ENCODE measurements around the gene FGR.

Gene FGR

DNA sequence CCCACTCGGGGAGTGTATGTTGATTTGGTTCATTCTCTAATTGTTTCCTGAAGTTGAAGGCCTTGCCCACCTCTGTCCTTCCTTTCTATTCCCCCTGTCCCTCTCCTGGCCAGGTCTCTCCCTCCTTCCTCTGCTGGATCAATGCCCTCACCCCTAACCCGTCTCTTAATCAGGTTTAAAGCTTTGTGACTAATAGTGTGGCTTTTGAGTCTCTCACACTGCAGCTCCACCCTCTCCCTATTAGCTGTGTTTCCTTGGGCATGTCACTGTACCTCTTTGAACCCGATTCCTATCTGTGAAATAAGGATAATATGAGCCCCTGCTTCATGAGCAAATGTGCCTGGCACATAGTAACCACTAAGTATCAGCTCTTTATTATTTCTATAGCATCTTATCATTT lies 51.5 kb downstream of the FGR start:
- DNase-seq = no peak

GRCh38 chr1:27581823-27582243 lies 53.2 kb downstream of the FGR start:
- H3K27ac ChIP-seq (ENCODE audit: insufficient read depth in 1 of 2, low read depth in 1 of 2, low read length in 2 of 2, poor library complexity in 1 of 2, severe bottlenecking in 2 of 2) = no peak overlapping the region

More for the DNA sequence above, 51.5 kb downstream of the FGR start:
- Histone ChIP-seq H3K27me3 (replicated peaks in 2 of 5; ENCODE audit: control insufficient read depth in 4 of 5, insufficient read depth in 5 of 5, low read length in 4 of 5) (no peaks in the 10 kb centered on the region), H3K4me3 (ENCODE audit: control insufficient read depth in 1 of 7, extremely low read depth in 1 of 7, insufficient read depth in 4 of 7, low read depth in 2 of 7, low read length in 6 of 7) (no peak overlapping the region), H3K27ac (ENCODE audit: insufficient read depth in 1 of 2, low read depth in 1 of 2, low read length in 2 of 2, poor library complexity in 1 of 2, severe bottlenecking in 2 of 2) (no peak overlapping the region), H3K4me1 (ENCODE audit: control extremely low read depth in 1 of 4, control insufficient read depth in 4 of 4, insufficient read depth in 4 of 4, low read length in 3 of 4) (peaks cover 0 to 24% (median 16%) of the 10 kb centered on the region in 4 experiments), H3K9me3 (ENCODE audit: control extremely low read depth in 1 of 5, control insufficient read depth in 4 of 5, insufficient read depth in 2 of 5, low read depth in 1 of 5, low read length in 4 of 5) (no peaks in the 10 kb centered on the region), H3K36me3 (ENCODE audit: control insufficient read depth in 4 of 4, insufficient read depth in 4 of 4, low read length in 3 of 4) (peaks cover 0 to 24% (median 3%) of the 10 kb centered on the region in 4 experiments)
- WGBS (ENCODE audit: insufficient coverage) = 90% methylated on average over 2 of the region's 3 CpGs
- CTCF ChIA-PET = interaction anchor here (1.2 to 8.4 kb wide), 8 partner anchors 9 to 27 kb away, joined by 3 to 66 read pairs (median 7); no protein-coding TSS in a partner anchor
- POLR2A ChIA-PET = no interaction called here

GRCh38 chr1:27577504-27578188 lies 57.3 kb downstream of the FGR start:
- DNase-seq = peak in 1 of 3 donors; percentile 38
- peak overlapping the region in 1 of 2 experiments; percentile 29 for H3K27ac ChIP-seq (ENCODE audit: insufficient read depth in 1 of 2, low read depth in 1 of 2, low read length in 2 of 2, poor library complexity in 1 of 2, severe bottlenecking in 2 of 2)
- ChIA-PET POLR2A (interaction anchor here (0.6 kb wide), 2 partner anchors 19 to 259 kb away, joined by 3 to 5 read pairs; no protein-coding TSS in a partner anchor), CTCF (interaction anchor here (1.0 to 15.1 kb wide), 9 partner anchors 6 to 245 kb away, joined by 3 to 142 read pairs (median 9); no protein-coding TSS in a partner anchor)
- 6% methylated on average over 2 of the region's 4 CpGs for WGBS (ENCODE audit: insufficient coverage)
- H3K4me3 ChIP-seq (ENCODE audit: control insufficient read depth in 1 of 7, extremely low read depth in 1 of 7, insufficient read depth in 4 of 7, low read depth in 2 of 7, low read length in 6 of 7) = peak overlapping the region in 4 of 7 experiments; percentile 19 to 39 (median 22)
- H3K36me3 ChIP-seq (ENCODE audit: control insufficient read depth in 4 of 4, insufficient read depth in 4 of 4, low read length in 3 of 4) = peaks cover 0 to 7% (median 1%) of the 10 kb centered on the region in 4 experiments
- no peaks in the 10 kb centered on the region for H3K9me3 ChIP-seq (ENCODE audit: control extremely low read depth in 1 of 5, control insufficient read depth in 4 of 5, insufficient read depth in 2 of 5, low read depth in 1 of 5, low read length in 4 of 5)
- H3K4me1 ChIP-seq (ENCODE audit: control extremely low read depth in 1 of 4, control insufficient read depth in 4 of 4, insufficient read depth in 4 of 4, low read length in 3 of 4) = peaks cover 7 to 68% (median 48%) of the 10 kb centered on the region in 4 experiments
- no peaks in the 10 kb centered on the region for H3K27me3 ChIP-seq (replicated peaks in 2 of 5; ENCODE audit: control insufficient read depth in 4 of 5, insufficient read depth in 5 of 5, low read length in 4 of 5)

More at GRCh38 chr1:27581823-27582243, 53.2 kb downstream of the FGR start:
- no peak for DNase-seq
- peaks cover 0 to 11% (median 1%) of the 10 kb centered on the region in 4 experiments for H3K36me3 ChIP-seq (ENCODE audit: control insufficient read depth in 4 of 4, insufficient read depth in 4 of 4, low read length in 3 of 4)
- no peaks in the 10 kb centered on the region for H3K27me3 ChIP-seq (replicated peaks in 2 of 5; ENCODE audit: control insufficient read depth in 4 of 5, insufficient read depth in 5 of 5, low read length in 4 of 5)
- H3K4me1 ChIP-seq (ENCODE audit: control extremely low read depth in 1 of 4, control insufficient read depth in 4 of 4, insufficient read depth in 4 of 4, low read length in 3 of 4) = peaks cover 4 to 40% (median 30%) of the 10 kb centered on the region in 4 experiments
- H3K9me3 ChIP-seq (ENCODE audit: control extremely low read depth in 1 of 5, control insufficient read depth in 4 of 5, insufficient read depth in 2 of 5, low read depth in 1 of 5, low read length in 4 of 5) = no peaks in the 10 kb centered on the region
- CTCF ChIA-PET = interaction anchor here (1.9 to 8.4 kb wide), 5 partner anchors 7 to 26 kb away, joined by 6 to 66 read pairs (median 10); no protein-coding TSS in a partner anchor
- no peak overlapping the region for H3K4me3 ChIP-seq (ENCODE audit: control insufficient read depth in 1 of 7, extremely low read depth in 1 of 7, insufficient read depth in 4 of 7, low read depth in 2 of 7, low read length in 6 of 7)
- POLR2A ChIA-PET = no interaction called here
- WGBS (ENCODE audit: insufficient coverage) = 100% methylated on average over 6 of the region's 6 CpGs

GRCh38 chr1:27576806-27577227 lies 58.2 kb downstream of the FGR start:
- H3K9me3 ChIP-seq (ENCODE audit: control extremely low read depth in 1 of 5, control insufficient read depth in 4 of 5, insufficient read depth in 2 of 5, low read depth in 1 of 5, low read length in 4 of 5) = no peaks in the 10 kb centered on the region
- no peak overlapping the region for H3K27ac ChIP-seq (ENCODE audit: insufficient read depth in 1 of 2, low read depth in 1 of 2, low read length in 2 of 2, poor library complexity in 1 of 2, severe bottlenecking in 2 of 2)
- ChIA-PET POLR2A (no interaction called here), CTCF (interaction anchor here (1.4 to 15.1 kb wide), 8 partner anchors 7 to 29 kb away, joined by 3 to 142 read pairs (median 13); no protein-coding TSS in a partner anchor)
- H3K36me3 ChIP-seq (ENCODE audit: control insufficient read depth in 4 of 4, insufficient read depth in 4 of 4, low read length in 3 of 4) = peaks cover 0 to 5% (median 0%) of the 10 kb centered on the region in 4 experiments
- WGBS (ENCODE audit: insufficient coverage) = 76% methylated on average over 6 of the region's 7 CpGs
- peaks cover 7 to 74% (median 56%) of the 10 kb centered on the region in 4 experiments for H3K4me1 ChIP-seq (ENCODE audit: control extremely low read depth in 1 of 4, control insufficient read depth in 4 of 4, insufficient read depth in 4 of 4, low read length in 3 of 4)
- H3K27me3 ChIP-seq (replicated peaks in 2 of 5; ENCODE audit: control insufficient read depth in 4 of 5, insufficient read depth in 5 of 5, low read length in 4 of 5) = no peaks in the 10 kb centered on the region
- H3K4me3 ChIP-seq (ENCODE audit: control insufficient read depth in 1 of 7, extremely low read depth in 1 of 7, insufficient read depth in 4 of 7, low read depth in 2 of 7, low read length in 6 of 7) = peak overlapping the region in 2 of 7 experiments; percentile 23 to 74
- DNase-seq = no peak

GRCh38 chr1:27575840-27576331 lies 59.1 kb downstream of the FGR start:
- 5% methylated on average over 41 of the region's 44 CpGs for WGBS (ENCODE audit: insufficient coverage)
- H3K27me3 ChIP-seq (replicated peaks in 2 of 5; ENCODE audit: control insufficient read depth in 4 of 5, insufficient read depth in 5 of 5, low read length in 4 of 5) = no peaks in the 10 kb centered on the region
- H3K9me3 ChIP-seq (ENCODE audit: control extremely low read depth in 1 of 5, control insufficient read depth in 4 of 5, insufficient read depth in 2 of 5, low read depth in 1 of 5, low read length in 4 of 5) = no peaks in the 10 kb centered on the region
- peak in 1 of 3 donors; percentile 34 for DNase-seq
- no peak overlapping the region for H3K27ac ChIP-seq (ENCODE audit: insufficient read depth in 1 of 2, low read depth in 1 of 2, low read length in 2 of 2, poor library complexity in 1 of 2, severe bottlenecking in 2 of 2)
- H3K4me1 ChIP-seq (ENCODE audit: control extremely low read depth in 1 of 4, control insufficient read depth in 4 of 4, insufficient read depth in 4 of 4, low read length in 3 of 4) = peaks cover 7 to 81% (median 66%) of the 10 kb centered on the region in 4 experiments
- ChIA-PET POLR2A (no interaction called here), CTCF (interaction anchor here (0.9 to 15.1 kb wide), 12 partner anchors 8 to 160 kb away, joined by 3 to 142 read pairs (median 7); no protein-coding TSS in a partner anchor)
- H3K36me3 ChIP-seq (ENCODE audit: control insufficient read depth in 4 of 4, insufficient read depth in 4 of 4, low read length in 3 of 4) = peaks cover 0 to 5% (median 0%) of the 10 kb centered on the region in 4 experiments
- H3K4me3 ChIP-seq (ENCODE audit: control insufficient read depth in 1 of 7, extremely low read depth in 1 of 7, insufficient read depth in 4 of 7, low read depth in 2 of 7, low read length in 6 of 7) = peak overlapping the region in 6 of 7 experiments; percentile 5 to 74 (median 35)

DNA sequence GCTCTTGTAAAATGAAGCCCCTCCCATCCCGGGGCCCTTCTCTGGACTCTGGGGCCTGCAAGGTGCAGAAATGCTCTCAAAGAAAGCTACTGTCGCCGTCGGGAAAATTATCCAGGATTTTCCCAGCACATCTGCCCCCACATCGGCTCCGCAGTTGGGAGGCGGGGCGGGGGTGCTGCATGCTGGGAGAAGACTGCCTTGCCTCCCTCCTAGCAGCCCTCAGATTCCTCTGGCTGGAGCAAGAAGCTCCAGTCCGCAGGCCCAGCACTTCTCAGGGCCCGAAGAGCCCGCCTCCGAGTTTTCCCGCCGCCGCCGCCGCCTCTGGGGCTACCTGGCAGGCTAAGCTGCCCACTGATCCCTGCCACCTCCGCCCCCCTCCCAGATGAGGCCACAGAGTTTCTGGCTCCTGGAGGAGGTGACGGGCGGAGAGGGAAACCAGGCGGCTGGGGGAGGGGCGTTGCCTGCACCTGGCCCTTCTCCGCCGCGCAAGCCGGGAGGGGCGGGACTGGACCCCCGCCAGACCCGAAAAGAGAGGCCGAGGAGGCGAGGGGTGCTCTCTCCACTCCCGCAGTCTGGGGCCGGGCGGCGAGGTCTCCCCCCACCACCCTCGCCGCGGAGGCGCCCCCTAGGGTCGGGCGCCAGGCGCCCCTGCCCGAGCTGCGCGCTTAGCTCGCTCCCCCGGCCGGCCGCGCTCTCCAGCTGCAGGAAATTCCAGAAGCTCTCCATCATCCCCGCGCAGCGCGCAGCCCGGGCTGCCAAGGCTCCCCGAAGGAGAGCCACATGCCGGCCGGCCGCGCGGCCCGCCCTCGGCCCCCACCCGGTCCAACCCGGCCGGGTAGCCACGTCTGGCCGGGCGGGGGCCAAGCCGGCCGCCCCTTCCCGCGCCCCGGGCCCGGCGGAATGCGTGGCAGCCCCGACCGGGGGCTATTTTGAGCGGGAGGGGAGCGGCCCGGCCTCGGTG lies 59.8 kb downstream of the FGR start:
- Histone ChIP-seq H3K27ac (ENCODE audit: insufficient read depth in 1 of 2, low read depth in 1 of 2, low read length in 2 of 2, poor library complexity in 1 of 2, severe bottlenecking in 2 of 2) (no peak overlapping the region), H3K27me3 (replicated peaks in 2 of 5; ENCODE audit: control insufficient read depth in 4 of 5, insufficient read depth in 5 of 5, low read length in 4 of 5) (no peaks in the 10 kb centered on the region), H3K9me3 (ENCODE audit: control extremely low read depth in 1 of 5, control insufficient read depth in 4 of 5, insufficient read depth in 2 of 5, low read depth in 1 of 5, low read length in 4 of 5) (no peaks in the 10 kb centered on the region), H3K36me3 (ENCODE audit: control insufficient read depth in 4 of 4, insufficient read depth in 4 of 4, low read length in 3 of 4) (peaks cover 0 to 5% (median 0%) of the 10 kb centered on the region in 4 experiments), H3K4me1 (ENCODE audit: control extremely low read depth in 1 of 4, control insufficient read depth in 4 of 4, insufficient read depth in 4 of 4, low read length in 3 of 4) (peaks cover 7 to 89% (median 68%) of the 10 kb centered on the region in 4 experiments), H3K4me3 (ENCODE audit: control insufficient read depth in 1 of 7, extremely low read depth in 1 of 7, insufficient read depth in 4 of 7, low read depth in 2 of 7, low read length in 6 of 7) (peak overlapping the region in 5 of 7 experiments; percentile 23 to 74 (median 52))
- peak; percentile 39 to 62 (median 54) for DNase-seq
- ChIA-PET CTCF (interaction anchor here (0.6 to 15.1 kb wide), 13 partner anchors 7 to 159 kb away, joined by 3 to 142 read pairs (median 3); no protein-coding TSS in a partner anchor), POLR2A (no interaction called here)
- 14% methylated on average over 68 of the region's 83 CpGs for WGBS (ENCODE audit: insufficient coverage)

Measured in common myeloid progenitor, CD34-positive (primary cell).